Measurements from ENCODE around the gene RHBDL1.

GRCh38 chr16:666572-666971 lies 8.9 kb upstream of the RHBDL1 start:
- TF ChIP-seq POLR2A (IDR thresholded peaks at IDR 0.05): no peak
- no peak for TF ChIP-seq POLR2AphosphoS5 (IDR thresholded peaks at IDR 0.05)
- no peak for TF ChIP-seq CTCF (IDR thresholded peaks at IDR 0.05)
